Suprapubic skin (tissue), 3 donors: ENCODE measurements around the gene LRBA.

Experiments used
- POLR2A ChIP-seq, 2 donors: fragments of 450-650 bp; IDR thresholded peaks; one replicate each; pipeline ENCODE4 v1.6.1; 2017; ENCODE audit warnings: antibody characterized with exemption in 2 of 2, mild to moderate bottlenecking in 2 of 2, moderate library complexity in 2 of 2
- TF ChIP-seq, protein P1 (sequence below), 2 donors: fragments of 200-600 bp in 1 of 2; fragments of 450-650 bp in 1 of 2; sonication (generic) in 1 of 2; IDR thresholded peaks; one replicate each; pipeline ENCODE4 v1.5.1; 2016 to 2019; ENCODE audit warnings: antibody characterized with exemption in 2 of 2, mild to moderate bottlenecking in 1 of 2, moderate library complexity in 1 of 2

DNA sequence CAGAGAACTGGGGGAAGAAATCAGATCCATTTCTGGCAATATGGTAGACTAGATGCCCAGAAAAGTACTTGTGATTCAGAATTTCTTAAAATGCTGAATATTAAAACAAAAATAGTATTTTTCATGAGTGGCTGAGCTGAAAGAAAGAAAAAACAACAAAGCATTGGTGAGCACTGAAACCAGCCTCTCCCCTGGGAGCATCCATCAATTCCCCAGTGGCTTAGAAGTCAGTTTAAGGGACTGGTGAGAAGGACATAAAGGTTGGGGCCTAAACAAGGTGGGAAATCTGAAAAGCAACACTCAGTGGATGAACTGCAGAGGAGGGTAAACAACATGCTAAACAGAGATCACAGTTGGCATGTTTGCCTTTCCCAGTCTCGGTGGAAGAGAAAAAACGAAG, 20.4 kb downstream of the LRBA start:
- TF ChIP-seq, protein P1, sequence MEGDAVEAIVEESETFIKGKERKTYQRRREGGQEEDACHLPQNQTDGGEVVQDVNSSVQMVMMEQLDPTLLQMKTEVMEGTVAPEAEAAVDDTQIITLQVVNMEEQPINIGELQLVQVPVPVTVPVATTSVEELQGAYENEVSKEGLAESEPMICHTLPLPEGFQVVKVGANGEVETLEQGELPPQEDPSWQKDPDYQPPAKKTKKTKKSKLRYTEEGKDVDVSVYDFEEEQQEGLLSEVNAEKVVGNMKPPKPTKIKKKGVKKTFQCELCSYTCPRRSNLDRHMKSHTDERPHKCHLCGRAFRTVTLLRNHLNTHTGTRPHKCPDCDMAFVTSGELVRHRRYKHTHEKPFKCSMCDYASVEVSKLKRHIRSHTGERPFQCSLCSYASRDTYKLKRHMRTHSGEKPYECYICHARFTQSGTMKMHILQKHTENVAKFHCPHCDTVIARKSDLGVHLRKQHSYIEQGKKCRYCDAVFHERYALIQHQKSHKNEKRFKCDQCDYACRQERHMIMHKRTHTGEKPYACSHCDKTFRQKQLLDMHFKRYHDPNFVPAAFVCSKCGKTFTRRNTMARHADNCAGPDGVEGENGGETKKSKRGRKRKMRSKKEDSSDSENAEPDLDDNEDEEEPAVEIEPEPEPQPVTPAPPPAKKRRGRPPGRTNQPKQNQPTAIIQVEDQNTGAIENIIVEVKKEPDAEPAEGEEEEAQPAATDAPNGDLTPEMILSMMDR (IDR thresholded peaks at IDR 0.05), result no peak
- no peak for TF ChIP-seq POLR2A (IDR thresholded peaks at IDR 0.05)
